SJCRH30 (cell line): ENCODE results near the gene NELL2. TPM values are rescaled to one million over a fixed set of nuclear protein-coding genes. Genes with fewer than 3 reads are reported as not detected.

Source experiments
- DNase-seq, 2 experiments: peaks; one replicate each; pipeline ENCODE4 v3.0.0-alpha.2; 2015 to 2020
- H3K27ac ChIP-seq: fragments of 250-450 bp; sonication (Bioruptor Pico); 2 replicates; pipeline ENCODE4 v1.5.1; 2020; ENCODE audit warnings: mild to moderate bottlenecking, moderate library complexity
- H3K27me3 ChIP-seq: fragments of 250-450 bp; sonication (Bioruptor Pico); 2 replicates; pipeline ENCODE4 v1.5.1; 2020; ENCODE audit warnings: mild to moderate bottlenecking, moderate library complexity
- H3K36me3 ChIP-seq: fragments of 250-450 bp; sonication (Bioruptor Pico); 2 replicates; pipeline ENCODE4 v1.5.1; 2020; ENCODE audit warnings: mild to moderate bottlenecking, moderate library complexity
- H3K4me1 ChIP-seq: fragments of 250-450 bp; sonication (Bioruptor Pico); 2 replicates; pipeline ENCODE4 v1.5.1; 2020; ENCODE audit warnings: mild to moderate bottlenecking, moderate library complexity
- H3K4me3 ChIP-seq: fragments of 250-450 bp; sonication (Bioruptor Pico); 2 replicates; pipeline ENCODE4 v1.5.1; 2020; ENCODE audit warnings: mild to moderate bottlenecking, moderate library complexity
- H3K9me3 ChIP-seq: fragments of 250-450 bp; sonication (Bioruptor Pico); replicated peaks from 2 replicates; pipeline ENCODE4 v1.5.1; 2020; ENCODE audit warnings: mild to moderate bottlenecking, moderate library complexity
- total RNA-seq: library from RNA; depleted of rRNA; stranded (reverse); fragments of >200 nt; shearing (Covaris generic); gene quantifications from 2 replicates; pipeline ENCODE4 v1.2.3, GENCODE V29; 2014

The NELL2 gene
- total RNA-seq, 1 experiment from 2014 or later: 2.7 TPM

DNA sequence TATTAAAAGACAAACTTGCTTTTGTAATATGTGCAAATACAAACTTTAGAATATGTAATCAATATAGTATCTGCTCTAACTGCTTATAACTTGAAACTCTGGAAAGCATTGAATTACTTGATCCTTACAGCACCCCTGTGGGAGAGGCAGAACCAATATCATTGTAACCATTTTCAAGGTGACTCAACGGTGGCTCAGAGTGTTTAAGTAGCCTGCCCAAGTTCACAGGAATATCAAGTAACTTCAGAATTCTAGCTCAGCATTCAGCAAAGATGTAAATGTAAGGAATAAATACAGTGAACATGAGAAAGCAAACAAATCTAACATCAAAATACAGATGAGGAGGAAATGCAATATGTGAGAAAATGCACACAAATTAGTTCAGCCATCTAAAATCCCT, 264.6 kb downstream of the NELL2 start:
- Histone ChIP-seq H3K4me1 (no peaks in the 10 kb centered on the region), H3K4me3 (no peak overlapping the region), H3K36me3 (no peaks in the 10 kb centered on the region), H3K27me3 (no peaks in the 10 kb centered on the region; the same call in 1 of the 2 replicates), H3K27ac (no peak overlapping the region), H3K9me3 (no peaks in the 10 kb centered on the region)
- DNase-seq: no peak

DNA sequence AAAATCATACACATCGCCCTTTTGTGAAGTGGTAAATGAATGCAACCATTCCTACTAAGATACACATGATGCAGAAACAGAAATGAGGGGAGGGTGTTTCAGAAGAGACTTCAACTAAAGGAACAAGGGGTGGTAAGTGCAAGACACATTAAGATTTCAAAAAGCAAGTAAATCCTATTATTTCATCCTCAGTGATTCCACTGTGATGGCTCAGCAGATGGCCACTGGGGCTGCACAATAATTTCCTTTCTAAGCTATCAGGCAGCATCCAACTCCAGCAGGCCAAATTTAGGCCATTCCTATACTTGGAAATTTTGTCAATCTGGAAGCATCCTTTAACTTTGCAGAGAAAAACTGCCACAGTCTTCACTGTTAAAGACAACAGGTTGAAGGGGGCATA, 272.4 kb downstream of the NELL2 start:
- Histone ChIP-seq H3K4me1 (no peaks in the 10 kb centered on the region), H3K4me3 (no peak overlapping the region), H3K9me3 (no peaks in the 10 kb centered on the region), H3K36me3 (no peaks in the 10 kb centered on the region), H3K27me3 (no peaks in the 10 kb centered on the region; the same call in 1 of the 2 replicates), H3K27ac (no peak overlapping the region)
- DNase-seq: no peak

DNA sequence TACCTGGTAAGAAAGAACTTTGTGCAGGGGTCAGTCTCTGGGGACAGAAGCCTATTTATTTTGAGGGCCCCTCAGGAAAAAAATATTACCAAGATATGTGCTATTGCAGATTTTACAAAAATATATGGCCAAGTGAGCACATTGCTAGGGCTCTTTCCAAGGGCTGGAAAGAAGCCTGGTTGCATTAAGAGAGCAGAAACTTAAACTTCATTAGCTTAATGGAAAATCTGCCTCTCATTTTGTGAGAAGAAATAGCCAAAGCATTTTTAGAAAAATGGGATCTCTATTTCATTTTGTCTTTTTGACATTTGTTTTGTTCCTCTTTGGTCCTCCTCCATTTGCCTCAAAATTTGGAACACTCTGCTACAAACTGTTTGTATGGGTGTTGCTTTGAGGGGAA, 283.5 kb downstream of the NELL2 start:
- Histone ChIP-seq H3K36me3 (no peaks in the 10 kb centered on the region), H3K4me3 (no peak overlapping the region), H3K27me3 (no peaks in the 10 kb centered on the region; the same call in 1 of the 2 replicates), H3K27ac (no peak overlapping the region), H3K9me3 (no peaks in the 10 kb centered on the region), H3K4me1 (no peaks in the 10 kb centered on the region)
- DNase-seq: no peak

DNA sequence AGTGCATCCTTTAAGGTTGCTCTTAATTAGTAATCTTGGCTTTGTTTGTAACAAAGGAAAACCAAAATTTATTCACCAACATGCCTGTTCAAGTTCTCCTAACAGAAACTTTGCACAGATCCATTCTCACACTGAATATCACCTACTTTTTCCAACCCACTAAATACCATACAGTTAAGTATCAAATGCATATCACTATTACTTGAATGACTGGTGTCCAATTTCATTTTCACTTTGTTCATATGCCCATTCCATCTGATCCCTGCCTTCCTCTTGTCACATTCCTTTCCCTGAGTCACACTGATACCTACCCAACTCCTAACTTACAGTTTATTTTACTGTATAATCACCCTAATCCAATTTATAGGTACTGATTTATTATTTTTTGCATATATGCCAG, 286.4 kb downstream of the NELL2 start:
- H3K4me3 ChIP-seq: no peak overlapping the region
- no peaks in the 10 kb centered on the region for H3K36me3 ChIP-seq
- H3K9me3 ChIP-seq: no peaks in the 10 kb centered on the region
- H3K27me3 ChIP-seq: no peaks in the 10 kb centered on the region; the same call in 1 of the 2 replicates
- DNase-seq: peak in 1 of 2 experiments; percentile 19
- no peaks in the 10 kb centered on the region for H3K4me1 ChIP-seq
- H3K27ac ChIP-seq: no peak overlapping the region

DNA sequence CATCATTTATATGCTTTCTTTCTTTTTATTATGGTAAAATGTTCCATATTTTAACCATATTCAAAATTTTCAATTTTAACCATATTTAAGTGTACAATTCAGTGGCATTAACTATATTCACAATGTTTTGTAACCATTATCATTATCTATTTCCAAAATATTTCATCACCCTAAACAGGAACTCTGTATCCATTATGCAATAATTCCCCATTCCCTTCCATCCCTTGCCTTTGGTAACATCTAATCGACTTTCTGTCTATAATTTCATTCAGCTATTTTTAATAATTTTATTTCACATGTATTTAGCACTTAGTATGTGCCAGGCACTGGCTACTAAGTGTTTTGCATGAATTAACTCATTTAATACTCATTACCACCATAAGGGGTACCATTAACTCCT, 287.5 kb downstream of the NELL2 start:
- Histone ChIP-seq H3K27me3 (no peaks in the 10 kb centered on the region; the same call in 1 of the 2 replicates), H3K4me1 (no peaks in the 10 kb centered on the region), H3K36me3 (no peaks in the 10 kb centered on the region), H3K4me3 (no peak overlapping the region), H3K27ac (no peak overlapping the region), H3K9me3 (no peaks in the 10 kb centered on the region)
- DNase-seq: no peak

DNA sequence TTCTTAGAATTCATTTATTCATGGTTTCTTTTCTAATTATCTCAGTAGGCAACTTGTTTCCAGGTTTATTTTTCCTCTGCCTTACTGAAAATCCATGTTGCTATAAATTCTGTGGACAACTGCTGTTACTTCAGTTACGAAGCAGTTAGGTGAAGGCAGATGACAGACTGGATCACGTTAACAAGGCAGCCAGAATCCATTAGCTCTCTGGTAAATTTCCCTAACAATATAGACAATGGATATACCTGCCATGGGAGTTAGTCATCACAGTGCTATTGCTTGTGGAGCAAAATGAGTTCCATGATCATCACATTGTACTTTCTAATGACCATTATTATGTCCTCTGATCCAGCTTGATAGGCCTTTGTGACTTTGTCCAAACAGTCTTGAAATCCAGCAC, 291.5 kb downstream of the NELL2 start:
- Histone ChIP-seq H3K27ac (no peak overlapping the region), H3K9me3 (no peaks in the 10 kb centered on the region), H3K4me3 (no peak overlapping the region), H3K27me3 (no peaks in the 10 kb centered on the region), H3K4me1 (no peaks in the 10 kb centered on the region), H3K36me3 (no peaks in the 10 kb centered on the region)
- no peak for DNase-seq

DNA sequence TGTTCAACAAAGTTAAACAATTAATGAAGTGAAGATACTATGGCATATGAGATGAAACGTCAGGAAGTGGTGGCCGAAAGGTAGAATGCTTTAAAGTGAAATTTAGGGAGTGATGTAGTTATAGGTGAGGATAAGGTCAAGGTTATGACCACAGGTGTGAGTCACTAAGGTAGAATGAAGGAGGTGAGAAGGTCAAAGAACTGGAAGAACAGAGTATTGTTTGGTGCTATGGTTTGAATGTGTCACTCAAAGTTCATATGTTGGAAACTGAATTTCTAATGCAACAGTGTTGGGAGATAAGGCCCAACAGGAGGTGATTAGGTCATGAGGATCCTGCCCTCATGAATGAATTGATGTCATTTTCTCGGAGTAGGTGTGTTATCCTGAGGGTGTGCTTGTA, 293.6 kb downstream of the NELL2 start:
- no peaks in the 10 kb centered on the region for H3K27me3 ChIP-seq
- H3K36me3 ChIP-seq: no peaks in the 10 kb centered on the region
- no peak overlapping the region for H3K4me3 ChIP-seq
- no peak overlapping the region for H3K27ac ChIP-seq
- no peaks in the 10 kb centered on the region for H3K4me1 ChIP-seq
- DNase-seq: no peak
- H3K9me3 ChIP-seq: no peaks in the 10 kb centered on the region

DNA sequence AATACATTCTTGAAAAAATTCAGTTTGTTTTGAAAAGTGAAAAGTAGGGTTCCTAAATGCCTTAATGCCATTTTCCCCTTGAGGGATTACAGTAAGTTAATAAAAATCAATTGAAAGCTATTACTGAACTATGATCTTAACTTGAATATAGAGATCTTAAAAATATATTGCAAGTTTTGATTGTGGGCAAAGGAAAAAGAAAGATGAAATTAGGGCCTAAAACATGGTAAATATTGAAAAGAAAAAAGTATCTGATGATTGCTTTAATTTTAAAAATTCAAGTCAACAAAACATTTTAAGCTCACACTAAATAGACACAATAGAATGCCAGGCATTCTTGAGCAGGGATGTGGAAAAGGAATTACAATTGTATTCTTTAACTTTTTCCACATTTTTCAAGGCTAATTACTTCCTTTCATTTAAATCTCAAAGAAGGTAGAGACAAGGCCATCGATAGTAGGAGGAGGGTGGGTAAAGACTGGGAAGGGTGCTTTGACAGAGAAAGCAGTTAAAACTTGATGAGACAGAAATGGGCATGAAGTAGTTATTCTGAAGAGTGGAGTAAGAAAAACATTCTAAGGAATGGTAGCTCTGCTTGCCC, 294.4 kb downstream of the NELL2 start:
- Histone ChIP-seq H3K36me3 (no peaks in the 10 kb centered on the region), H3K4me3 (no peak overlapping the region), H3K27ac (no peak overlapping the region), H3K4me1 (no peaks in the 10 kb centered on the region), H3K27me3 (no peaks in the 10 kb centered on the region), H3K9me3 (no peaks in the 10 kb centered on the region)
- no peak for DNase-seq

DNA sequence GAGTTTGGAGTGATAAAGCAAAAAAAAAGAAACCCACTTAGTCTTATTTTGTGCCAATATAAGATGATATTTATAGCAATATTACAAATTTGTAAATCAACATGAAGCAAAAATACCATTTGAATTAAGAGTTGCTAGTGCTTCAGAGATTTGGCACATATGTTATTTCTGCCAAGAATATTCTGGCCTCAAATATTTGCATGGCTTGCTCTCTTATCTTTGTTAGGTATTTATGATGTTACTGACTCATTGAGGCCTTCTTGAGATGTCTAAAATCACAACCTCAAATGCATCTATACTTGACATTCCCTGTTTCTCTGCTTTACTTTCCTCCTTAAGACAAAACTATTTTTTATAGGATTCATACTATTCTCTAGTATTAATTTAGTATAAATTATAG, 301.5 kb downstream of the NELL2 start:
- no peaks in the 10 kb centered on the region for H3K9me3 ChIP-seq
- H3K27me3 ChIP-seq: no peaks in the 10 kb centered on the region
- H3K36me3 ChIP-seq: no peaks in the 10 kb centered on the region
- no peaks in the 10 kb centered on the region for H3K4me1 ChIP-seq
- no peak overlapping the region for H3K4me3 ChIP-seq
- no peak overlapping the region for H3K27ac ChIP-seq
- no peak for DNase-seq

DNA sequence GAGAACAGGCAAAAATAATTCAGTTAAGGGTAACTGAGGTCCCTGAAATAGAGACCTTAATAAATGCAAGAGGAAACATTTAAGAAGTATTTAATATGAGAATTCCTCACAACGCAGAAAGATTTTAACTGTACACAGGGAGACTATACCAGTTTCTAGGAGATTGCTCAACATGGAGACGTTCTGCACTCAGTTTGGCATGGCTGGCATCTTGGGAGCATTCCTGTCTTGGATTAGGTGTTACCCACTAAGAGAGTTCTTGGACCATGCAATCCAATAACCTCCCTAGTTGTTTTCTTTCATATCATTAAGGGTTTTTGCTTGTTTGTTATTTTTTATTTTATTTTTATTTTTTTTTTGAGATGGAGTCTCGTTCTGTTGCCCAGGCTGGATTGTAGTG, 302.4 kb downstream of the NELL2 start:
- DNase-seq: no peak
- Histone ChIP-seq H3K27me3 (no peaks in the 10 kb centered on the region), H3K4me1 (no peaks in the 10 kb centered on the region), H3K27ac (no peak overlapping the region), H3K9me3 (no peaks in the 10 kb centered on the region), H3K36me3 (no peaks in the 10 kb centered on the region), H3K4me3 (no peak overlapping the region)

DNA sequence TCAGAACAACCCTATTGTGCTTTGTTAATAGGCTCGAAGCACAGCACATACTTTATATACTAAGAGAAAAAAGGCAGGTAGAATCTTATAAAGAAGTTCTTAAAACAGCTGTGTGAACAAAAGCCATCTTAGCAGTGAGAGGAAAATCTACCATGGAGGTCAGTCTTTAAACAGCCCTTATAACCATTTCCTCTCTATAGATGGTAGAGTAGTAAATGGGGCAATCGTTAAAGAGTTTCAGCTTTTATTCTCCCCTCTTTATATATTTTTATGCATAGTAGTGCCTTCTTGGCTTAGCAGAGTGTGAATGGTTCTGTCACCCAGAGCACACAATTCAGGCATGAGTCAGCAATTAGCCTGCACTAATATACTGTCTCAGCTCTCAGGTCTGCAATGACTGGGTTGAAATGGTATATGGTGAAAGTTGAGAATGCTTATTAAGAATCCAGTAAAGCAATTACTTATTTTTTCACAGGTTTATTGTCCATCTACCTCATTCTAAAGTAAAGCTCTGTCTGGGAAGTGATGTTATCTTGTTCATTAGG, 305.0 kb downstream of the NELL2 start:
- no peaks in the 10 kb centered on the region for H3K4me1 ChIP-seq
- no peak overlapping the region for H3K4me3 ChIP-seq
- H3K27me3 ChIP-seq: no peaks in the 10 kb centered on the region
- no peaks in the 10 kb centered on the region for H3K9me3 ChIP-seq
- H3K27ac ChIP-seq: no peak overlapping the region
- H3K36me3 ChIP-seq: no peaks in the 10 kb centered on the region
- no peak for DNase-seq

DNA sequence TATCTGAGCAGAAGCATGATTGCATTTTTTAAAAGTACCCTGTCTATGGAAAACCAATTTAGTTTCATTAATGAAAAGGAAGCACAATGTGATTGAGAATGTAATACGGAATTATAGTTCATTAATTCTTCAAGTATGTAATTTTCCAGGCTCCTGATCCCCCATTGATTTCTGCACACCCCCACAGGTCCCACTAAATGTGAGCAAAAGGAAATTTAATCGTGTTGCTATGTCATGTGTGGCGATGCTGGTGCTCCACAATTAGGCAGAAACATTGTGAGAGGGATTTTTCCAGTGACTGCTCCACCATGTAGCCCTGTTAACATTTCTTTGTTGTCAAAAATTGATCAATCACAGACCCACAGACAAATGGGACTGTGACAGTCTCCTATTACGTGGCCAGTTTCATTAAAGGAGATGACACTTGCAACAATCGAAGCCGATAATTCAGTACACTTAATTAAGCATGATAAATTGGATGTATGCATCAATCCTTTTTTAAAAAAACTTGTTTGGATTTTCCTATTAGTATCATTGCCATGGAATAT, 306.0 kb downstream of the NELL2 start:
- H3K4me3 ChIP-seq: no peak overlapping the region
- DNase-seq: no peak
- H3K27me3 ChIP-seq: no peaks in the 10 kb centered on the region
- no peaks in the 10 kb centered on the region for H3K9me3 ChIP-seq
- no peaks in the 10 kb centered on the region for H3K4me1 ChIP-seq
- H3K27ac ChIP-seq: no peak overlapping the region
- no peaks in the 10 kb centered on the region for H3K36me3 ChIP-seq

DNA sequence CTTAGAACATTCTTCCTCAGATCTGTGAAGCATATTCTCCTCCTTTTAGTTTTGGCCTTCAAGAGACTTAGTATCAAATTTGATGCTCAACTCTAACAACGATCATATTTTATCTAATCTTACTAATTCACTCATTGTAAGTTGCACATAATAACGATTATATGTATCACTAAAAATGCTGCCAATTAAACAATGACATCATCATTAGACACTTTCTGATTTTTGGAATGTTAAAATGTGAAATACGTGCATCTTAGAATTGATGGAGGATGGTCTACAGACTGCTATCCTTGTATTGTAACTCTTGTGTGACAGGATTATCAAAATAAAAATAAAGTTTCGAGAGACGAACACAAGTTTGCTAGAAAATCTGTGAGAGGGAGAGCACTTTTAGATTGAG, 311.0 kb downstream of the NELL2 start:
- Histone ChIP-seq H3K36me3 (no peaks in the 10 kb centered on the region), H3K4me1 (no peaks in the 10 kb centered on the region), H3K9me3 (no peaks in the 10 kb centered on the region), H3K27me3 (no peaks in the 10 kb centered on the region), H3K27ac (no peak overlapping the region), H3K4me3 (no peak overlapping the region)
- no peak for DNase-seq

DNA sequence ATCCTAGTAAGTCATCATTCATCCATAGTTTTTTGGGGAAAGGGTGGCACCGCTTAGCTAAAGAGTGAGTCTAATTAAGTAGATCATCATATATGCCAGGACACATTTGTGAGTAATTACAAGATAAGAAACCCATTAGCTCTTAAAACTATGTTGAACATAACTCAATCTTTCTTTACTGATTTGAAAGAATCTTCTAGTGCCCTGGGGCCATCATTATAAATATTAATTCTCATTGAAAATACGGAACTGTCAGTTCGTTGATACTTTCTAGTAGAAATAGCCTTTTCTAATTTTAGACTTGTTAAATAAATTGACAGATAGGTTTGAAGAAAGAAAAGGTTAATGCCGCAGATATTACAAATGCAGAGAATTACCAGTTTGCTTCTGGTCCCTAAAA, 312.6 kb downstream of the NELL2 start:
- no peak for DNase-seq
- Histone ChIP-seq H3K4me1 (no peaks in the 10 kb centered on the region), H3K9me3 (no peaks in the 10 kb centered on the region), H3K36me3 (no peaks in the 10 kb centered on the region), H3K27ac (no peak overlapping the region), H3K4me3 (no peak overlapping the region), H3K27me3 (no peaks in the 10 kb centered on the region; the same call in 1 of the 2 replicates)

DNA sequence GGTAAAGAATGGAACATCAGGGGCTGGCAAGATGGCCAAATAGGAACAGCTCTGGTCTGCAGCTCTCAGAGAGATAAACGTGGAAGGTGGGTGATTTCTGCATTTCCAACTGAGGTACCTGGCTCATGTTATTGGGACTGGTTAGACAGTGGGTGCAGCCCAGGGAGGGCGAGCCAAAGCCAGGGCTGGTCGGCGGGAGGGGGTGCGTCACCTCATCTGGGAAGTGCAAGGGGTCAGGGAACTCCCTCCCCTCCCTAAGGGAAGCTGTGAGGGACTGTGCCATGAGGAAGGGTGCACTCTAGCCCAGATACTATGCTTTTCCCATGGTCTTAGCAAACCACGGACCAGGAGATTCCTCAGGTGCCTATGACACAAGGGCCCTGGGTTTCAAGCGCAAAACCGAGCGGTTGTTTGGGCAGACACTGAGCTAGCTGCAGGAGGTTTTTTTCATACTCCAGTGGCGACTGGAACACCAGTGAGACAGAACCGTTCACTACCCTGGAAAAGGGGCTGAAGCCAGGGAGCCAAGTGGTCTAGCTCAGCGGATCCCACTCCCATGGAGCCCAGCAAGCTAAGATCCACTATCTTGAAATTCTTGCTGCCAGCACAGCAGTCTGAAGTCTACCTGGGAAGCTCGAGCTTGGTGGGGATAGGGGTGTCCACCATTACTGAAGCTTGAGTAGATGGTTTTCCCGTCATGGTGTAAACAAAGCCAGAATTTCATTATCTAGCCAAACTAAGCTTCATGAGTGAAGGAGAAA, 317.6 kb downstream of the NELL2 start:
- H3K9me3 ChIP-seq: no peaks in the 10 kb centered on the region
- H3K4me1 ChIP-seq: no peaks in the 10 kb centered on the region
- no peaks in the 10 kb centered on the region for H3K36me3 ChIP-seq
- no peak overlapping the region for H3K4me3 ChIP-seq
- no peak overlapping the region for H3K27ac ChIP-seq
- DNase-seq: no peak
- no peaks in the 10 kb centered on the region; the same call in 1 of the 2 replicates for H3K27me3 ChIP-seq
